HG02970 (cell line): ENCODE measurements around the gene CRACR2A.

Experiments
- ATAC-seq: cut with Tn5 transposase; IDR thresholded peaks from one replicate; pipeline ENCODE4 v1.9.1; 2021; ENCODE audit warnings: mild to moderate bottlenecking, moderate library complexity, moderate number of reproducible peaks; ENCODE audit not compliant: unreplicated experiment, low FRiP score

CRACR2A gene

DNA sequence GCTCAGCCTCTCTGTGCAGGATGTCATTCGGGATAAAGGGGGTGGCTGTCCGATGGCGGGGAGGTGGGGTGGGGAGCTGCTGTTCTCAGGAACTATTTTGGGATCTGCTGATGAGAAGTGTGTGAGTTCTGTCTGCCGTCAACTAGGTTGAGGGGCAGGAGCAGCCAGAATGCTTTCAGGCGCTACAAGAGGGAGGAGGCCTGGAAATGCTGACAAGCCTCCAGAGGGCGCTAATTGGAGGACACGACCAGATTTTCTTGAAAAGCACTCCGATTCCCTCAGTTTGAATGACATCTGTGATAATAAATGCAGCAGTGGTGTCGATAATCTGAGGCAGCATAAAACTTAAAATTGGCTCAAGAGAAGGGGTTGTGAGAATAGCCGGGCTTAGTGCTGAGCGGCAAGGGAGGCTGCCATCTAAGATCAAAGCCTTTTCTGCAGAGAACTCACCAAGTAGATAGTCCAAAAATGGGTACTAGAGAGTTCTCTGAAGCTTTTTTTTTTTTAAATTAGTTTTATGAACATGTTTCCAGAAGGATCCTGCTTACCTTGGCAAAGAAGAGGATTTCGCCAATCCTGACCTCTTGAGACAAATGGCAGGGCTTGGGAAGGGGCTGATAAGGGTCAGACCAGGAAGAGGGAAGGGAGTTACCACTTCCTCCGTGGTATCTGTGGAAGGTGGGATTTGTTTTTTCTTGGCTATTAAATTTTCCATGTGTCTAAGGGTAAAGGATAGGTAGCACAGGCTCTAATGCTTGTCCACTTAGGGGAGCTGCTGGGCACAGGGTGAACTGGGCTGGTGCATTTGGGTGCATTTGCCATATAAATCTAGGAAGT is 94.4 kb downstream of the CRACR2A start:
- no peak for ATAC-seq

GRCh38 chr12:3656946-3657622 is 95.8 kb downstream of the CRACR2A start:
- ATAC-seq: no peak

GRCh38 chr12:3655328-3655900 is 97.5 kb downstream of the CRACR2A start:
- ATAC-seq: no peak

GRCh38 chr12:3651585-3652424 is 101.1 kb downstream of the CRACR2A start:
- ATAC-seq: no peak

- no peak for ATAC-seq
These were observed 105.4 kb downstream of the CRACR2A start for GRCh38 chr12:3647504-3647903.

- ATAC-seq: no peak
These were observed 106.2 kb downstream of the CRACR2A start for GRCh38 chr12:3646561-3647241.

DNA sequence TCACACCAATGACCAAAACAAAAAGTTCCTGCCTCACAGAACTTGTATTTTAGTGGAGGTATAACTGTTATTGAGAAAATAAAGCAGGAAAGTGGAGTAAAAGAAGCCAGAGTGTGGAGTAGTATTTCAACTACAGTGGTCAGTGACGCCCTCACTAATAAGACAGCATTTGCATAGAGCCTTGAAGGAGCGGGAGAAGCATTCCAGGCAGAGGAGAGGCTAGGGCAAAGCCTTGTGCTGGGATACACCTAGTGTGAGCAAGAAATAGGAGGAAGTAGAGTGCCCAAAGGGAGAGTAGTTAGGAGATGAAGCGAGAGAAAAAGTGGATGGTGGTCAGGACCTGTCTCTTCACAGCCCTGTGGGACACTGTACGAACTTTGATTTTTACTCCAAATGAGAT is 107.8 kb downstream of the CRACR2A start:
- no peak for ATAC-seq

GRCh38 chr12:3644104-3644503 is 108.8 kb downstream of the CRACR2A start:
- no peak for ATAC-seq

DNA sequence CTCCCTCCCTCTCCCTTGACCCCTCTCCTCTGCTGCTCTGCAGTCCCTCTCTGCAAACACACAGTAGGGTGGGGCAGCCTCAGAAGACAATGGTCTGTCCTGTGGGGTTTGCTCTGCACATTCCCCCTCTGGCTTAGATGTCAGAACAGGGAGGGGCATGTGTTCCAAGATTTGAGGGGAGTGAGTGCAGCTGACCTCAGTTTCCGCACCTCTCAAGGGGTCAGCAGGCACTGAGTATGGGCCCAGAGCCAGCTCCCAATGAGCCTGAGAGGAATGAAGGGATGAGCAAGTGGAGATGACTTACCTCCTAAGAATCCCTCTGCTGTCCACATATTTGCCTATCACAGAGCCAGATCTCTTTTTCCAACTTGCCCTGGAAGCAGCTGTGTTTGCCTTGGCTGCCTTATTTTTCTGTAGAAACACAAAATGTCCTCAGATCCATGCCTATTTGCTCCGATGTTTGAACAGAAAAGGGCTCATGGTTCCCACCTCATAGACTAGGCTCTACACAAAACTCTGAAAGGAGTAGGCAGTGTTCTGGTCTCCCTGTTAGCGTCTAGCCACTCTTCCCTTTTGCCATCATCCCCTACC is 111.4 kb downstream of the CRACR2A start:
- ATAC-seq: no peak

DNA sequence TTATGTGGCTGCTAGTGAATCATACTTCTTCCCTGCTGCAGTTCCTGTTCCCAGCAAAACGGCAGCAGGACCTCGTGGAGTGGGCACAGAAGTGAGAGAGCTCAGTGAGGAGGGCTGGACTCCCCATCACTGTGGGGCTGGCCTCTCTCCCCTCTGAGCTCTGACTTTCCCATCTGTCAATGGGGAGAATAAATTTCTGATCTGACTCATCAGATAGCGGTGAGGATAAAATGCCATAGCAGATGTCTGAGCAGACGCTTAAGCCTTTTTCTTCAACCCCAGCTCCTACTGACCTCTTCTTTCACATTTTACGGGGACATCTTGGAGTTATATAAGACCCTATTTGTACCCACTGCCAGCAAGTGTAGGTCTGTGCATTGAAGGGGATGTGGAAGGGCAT is 116.6 kb downstream of the CRACR2A start:
- ATAC-seq: no peak

DNA sequence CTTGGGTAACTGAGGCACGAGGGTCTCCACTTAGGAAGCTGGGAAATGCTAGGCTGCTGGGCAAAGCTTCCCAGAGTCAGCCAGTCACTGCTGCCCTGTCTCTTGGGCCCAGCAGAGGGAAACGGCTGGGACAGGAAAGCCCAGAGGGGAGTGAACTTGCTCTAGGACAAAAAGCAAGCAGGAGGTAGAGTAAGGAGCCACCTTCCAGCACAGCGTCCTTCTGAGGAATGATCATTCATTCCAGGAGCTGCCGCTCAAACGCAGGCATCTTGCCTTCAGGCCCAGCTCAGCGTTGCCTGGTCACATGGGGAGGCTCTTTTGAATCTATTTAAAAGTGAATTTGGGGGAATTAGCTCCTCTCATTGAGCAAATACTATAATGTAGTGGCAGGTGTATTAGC is 118.6 kb downstream of the CRACR2A start:
- ATAC-seq: no peak

GRCh38 chr12:3633396-3633795 is 119.5 kb downstream of the CRACR2A start:
- ATAC-seq: no peak

DNA sequence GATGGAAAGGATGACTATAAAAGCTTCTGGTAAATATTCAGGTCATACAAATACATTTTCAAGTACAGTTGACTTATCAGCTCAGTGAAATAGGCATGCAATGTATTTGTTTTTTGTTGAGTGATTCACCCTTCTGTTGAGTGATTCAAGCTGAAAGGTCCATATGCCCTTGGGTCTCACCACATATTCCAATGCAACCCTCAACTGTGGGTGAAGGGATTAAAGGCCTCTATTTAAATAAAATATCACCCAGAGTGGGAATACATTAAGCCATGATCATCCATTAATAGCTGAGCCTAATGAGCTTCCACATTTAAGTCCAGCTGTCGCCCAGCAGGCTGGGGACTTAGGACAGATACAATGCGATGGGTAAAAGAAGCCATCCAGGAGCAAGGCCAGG is 120.2 kb downstream of the CRACR2A start:
- ATAC-seq: no peak

GRCh38 chr12:3632256-3632655 is 120.7 kb downstream of the CRACR2A start:
- no peak for ATAC-seq

GRCh38 chr12:3631759-3632158 is 121.2 kb downstream of the CRACR2A start:
- no peak for ATAC-seq

GRCh38 chr12:3631272-3631637 is 121.7 kb downstream of the CRACR2A start:
- no peak for ATAC-seq

- no peak for ATAC-seq
These were observed 122.2 kb downstream of the CRACR2A start for GRCh38 chr12:3630621-3631271.

GRCh38 chr12:3630111-3630510 is 122.8 kb downstream of the CRACR2A start:
- ATAC-seq: no peak

DNA sequence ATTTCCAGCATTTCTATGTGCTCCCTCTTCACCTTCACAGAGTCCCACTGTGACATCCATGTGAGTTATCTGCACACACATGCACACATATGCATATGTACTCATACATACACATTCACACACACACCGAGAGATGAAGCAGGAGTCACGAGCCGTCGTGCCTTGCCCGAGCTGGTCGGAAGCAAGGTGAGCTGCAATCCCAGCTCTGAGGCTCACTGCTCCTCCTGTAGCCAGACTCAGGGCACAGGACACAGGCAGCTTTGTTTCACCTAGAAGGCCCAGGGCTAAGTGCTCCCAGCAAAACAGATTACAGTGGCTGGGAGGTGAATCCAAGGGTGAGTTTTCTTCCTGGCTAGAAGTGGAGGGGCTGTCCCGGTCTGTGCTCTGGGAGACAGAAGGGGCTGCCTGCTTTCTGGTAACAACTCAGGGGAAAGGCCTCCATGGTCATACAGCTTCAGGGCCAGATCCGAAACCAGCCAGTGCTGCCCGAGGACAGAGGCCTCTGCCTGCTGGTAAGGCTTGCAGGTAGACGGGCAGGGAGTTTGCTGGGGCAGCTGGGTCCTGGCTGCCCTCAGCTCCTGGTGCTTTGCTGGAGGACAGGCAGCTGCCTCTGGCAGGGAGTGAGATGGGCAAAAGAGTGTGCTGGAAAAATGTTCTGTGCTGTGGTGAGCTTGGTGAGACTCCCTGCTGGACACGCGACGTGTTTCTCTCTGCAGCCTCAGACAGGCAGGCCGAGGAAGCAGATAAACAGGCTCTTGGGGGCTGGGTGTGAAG is 123.7 kb downstream of the CRACR2A start:
- no peak for ATAC-seq
